Germinal center (tissue), 1 donor: ENCODE results near the gene BCL7A.
"Not testable (repeated sequence)": the region's sequence is repeated elsewhere in the genome, so short reads cannot be mapped to it uniquely, and the experiment has no call there.

Experiments
- DNase-seq: peaks from one replicate; pipeline ENCODE4 v3.0.0; 2012; ENCODE audit warnings: mixed read lengths, low spot score

Gene BCL7A

GRCh38 chr12:122021822-122022392 is at the start of gene BCL7A:
Gene BCL7A (plus strand): TSS chr12:122021884. CDS start chr12:122022092, 208 bp downstream.
- DNase-seq, result peak; percentile 66

GRCh38 chr12:121974026-121974985 is 47.4 kb upstream of the BCL7A start:
- DNase-seq, result no peak

GRCh38 chr12:121975021-121975420 is 46.7 kb upstream of the BCL7A start:
- DNase-seq, result no peak

GRCh38 chr12:121976950-121977349 is 44.7 kb upstream of the BCL7A start:
- no peak for DNase-seq

- peak; percentile 84 for DNase-seq
Observed at GRCh38 chr12:121980191-121980891, 41.3 kb upstream of the BCL7A start.

GRCh38 chr12:121980892-121981272 is 40.8 kb upstream of the BCL7A start:
- DNase-seq, result no peak

- no peak for DNase-seq
Observed at GRCh38 chr12:121981456-121981855, 40.2 kb upstream of the BCL7A start.

GRCh38 chr12:121982950-121983349 is 38.7 kb upstream of the BCL7A start:
- DNase-seq, result no peak

GRCh38 chr12:121983536-121984210 is 38.0 kb upstream of the BCL7A start:
- DNase-seq, result peak; percentile 32

- no peak for DNase-seq
Observed at GRCh38 chr12:121986489-121987245, 35.0 kb upstream of the BCL7A start.

- DNase-seq, result not testable (repeated sequence)
Observed at GRCh38 chr12:121988519-121988918, 33.2 kb upstream of the BCL7A start.

GRCh38 chr12:121989276-121990113 is 32.2 kb upstream of the BCL7A start:
- DNase-seq, result no peak

GRCh38 chr12:121990114-121990647 is 31.5 kb upstream of the BCL7A start:
- no peak for DNase-seq

GRCh38 chr12:121990692-121991603 is 30.7 kb upstream of the BCL7A start:
- DNase-seq, result peak; percentile 50

GRCh38 chr12:121992059-121992879 is 29.4 kb upstream of the BCL7A start:
- peak; percentile 68 for DNase-seq

- DNase-seq, result no peak
Observed at GRCh38 chr12:121996050-121996944, 25.4 kb upstream of the BCL7A start.
